K562 (cell line): Measurements from ENCODE around the gene SLAMF7.

Experiments used
- EZH2 ChIP-seq: IDR thresholded peaks from 2 replicates; pipeline ENCODE4 v1.6.1; 2012; ENCODE audit warnings: low read depth, mild to moderate bottlenecking, inconsistent platforms, low read length, borderline replicate concordance
- POLR2A ChIP-seq: fragments of 450-650 bp; conservative IDR thresholded peaks from 2 replicates; pipeline ENCODE4 v1.6.1; 2016
- POLR2AphosphoS5 ChIP-seq: IDR thresholded peaks from 2 replicates; pipeline ENCODE4 v1.6.1; 2011; ENCODE audit warnings: mild to moderate bottlenecking, low read depth, low read length, moderate library complexity; ENCODE audit not compliant: control insufficient read depth, insufficient read depth
- RFX1 ChIP-seq: fragments of 450-650 bp; IDR thresholded peaks from 2 replicates; pipeline ENCODE4 v1.6.1; 2016; ENCODE audit warnings: mild to moderate bottlenecking, moderate library complexity
- RFX5 ChIP-seq: IDR thresholded peaks from 2 replicates; pipeline ENCODE4 v1.6.1; 2011; ENCODE audit warnings: low read depth, mild to moderate bottlenecking, improper control_type of control experiment, low read length
- USF2 ChIP-seq: sonication (generic); formaldehyde crosslinking; IDR thresholded peaks from 2 replicates; pipeline ENCODE4 v1.5.0; 2020; ENCODE audit warnings: missing genetic modification reagents
- ZNF316 ChIP-seq: fragments of 450-650 bp; IDR thresholded peaks from 2 replicates; pipeline ENCODE4 v1.6.1; 2016
- ZNF707 ChIP-seq: fragments of 250-450 bp; sonication (Bioruptor Pico); conservative IDR thresholded peaks from 2 replicates; pipeline ENCODE4 v1.8.0; 2022; ENCODE audit warnings: inconsistent platforms, mild to moderate bottlenecking, moderate library complexity
- ZNF780A ChIP-seq: fragments of 250-450 bp; sonication (Bioruptor Pico); IDR thresholded peaks from 2 replicates; pipeline ENCODE4 v1.5.0; 2021; ENCODE audit warnings: mild to moderate bottlenecking
- TF ChIP-seq, protein P1 (sequence below): sonication (generic); formaldehyde crosslinking; IDR thresholded peaks from 2 replicates; pipeline ENCODE4 v1.8.1; 2023; ENCODE audit warnings: mild to moderate bottlenecking, missing genetic modification reagents

DNA sequence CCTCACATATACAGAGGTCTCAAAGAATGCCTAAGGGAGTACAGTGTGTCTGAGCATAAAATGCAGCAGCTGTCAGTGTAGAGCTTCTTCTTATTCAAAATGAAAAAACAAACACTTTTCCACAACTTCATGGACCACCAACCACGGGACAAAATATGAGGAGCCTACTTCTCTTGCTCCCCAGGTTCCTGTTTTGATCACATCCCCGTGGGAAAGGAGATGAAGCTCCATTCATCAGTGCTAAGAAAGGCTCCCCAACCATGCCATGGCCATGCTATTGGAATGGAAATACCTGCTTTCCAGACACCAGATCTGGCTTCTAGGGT is 27.8 kb upstream of the SLAMF7 start:
- TF ChIP-seq ZNF707 (CRISPR knock-in tag) (no peak), RFX1 (no peak), POLR2AphosphoS5 (no peak), USF2 (no peak), RFX5 (no peak), POLR2A (no peak), ZNF780A (CRISPR knock-in tag) (no peak), EZH2 (no peak), ZNF316 (no peak)
- TF ChIP-seq, protein P1, sequence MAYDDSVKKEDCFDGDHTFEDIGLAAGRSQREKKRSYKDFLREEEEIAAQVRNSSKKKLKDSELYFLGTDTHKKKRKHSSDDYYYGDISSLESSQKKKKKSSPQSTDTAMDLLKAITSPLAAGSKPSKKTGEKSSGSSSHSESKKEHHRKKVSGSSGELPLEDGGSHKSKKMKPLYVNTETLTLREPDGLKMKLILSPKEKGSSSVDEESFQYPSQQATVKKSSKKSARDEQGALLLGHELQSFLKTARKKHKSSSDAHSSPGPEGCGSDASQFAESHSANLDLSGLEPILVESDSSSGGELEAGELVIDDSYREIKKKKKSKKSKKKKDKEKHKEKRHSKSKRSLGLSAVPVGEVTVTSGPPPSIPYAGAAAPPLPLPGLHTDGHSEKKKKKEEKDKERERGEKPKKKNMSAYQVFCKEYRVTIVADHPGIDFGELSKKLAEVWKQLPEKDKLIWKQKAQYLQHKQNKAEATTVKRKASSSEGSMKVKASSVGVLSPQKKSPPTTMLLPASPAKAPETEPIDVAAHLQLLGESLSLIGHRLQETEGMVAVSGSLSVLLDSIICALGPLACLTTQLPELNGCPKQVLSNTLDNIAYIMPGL (CRISPR knock-in tag): no peak
